GM12875 (cell line): ENCODE measurements around the gene LILRB1.

Experiments used
- H3K4me3 ChIP-seq: one replicate; pipeline ENCODE4 v1.5.1; 2011; ENCODE audit warnings: low read depth, low read length, control low read depth
- CTCF ChIP-seq: IDR thresholded peaks from 2 replicates; pipeline ENCODE4 v1.5.1; 2011; ENCODE audit warnings: low read depth, mild to moderate bottlenecking, control low read depth, inconsistent platforms, low read length, moderate library complexity, borderline replicate concordance; ENCODE audit not compliant: insufficient read depth

LILRB1 gene

GRCh38 chr19:54660964-54661363 is 30.7 kb downstream of the LILRB1 start:
- no peak for TF ChIP-seq CTCF
- H3K4me3 ChIP-seq: no peak overlapping the region

- TF ChIP-seq CTCF: no peak
These were observed 31.7 kb downstream of the LILRB1 start for GRCh38 chr19:54661846-54662481.

GRCh38 chr19:54662730-54663129 is 32.4 kb downstream of the LILRB1 start, which contains the start of gene LILRB4:
Gene LILRB4 (plus strand): TSS chr19:54662985. CDS start chr19:54663034, 49 bp downstream.
- TF ChIP-seq CTCF: no peak

More at GRCh38 chr19:54661846-54662481, 31.7 kb downstream of the LILRB1 start:
- no peak overlapping the region for H3K4me3 ChIP-seq

GRCh38 chr19:54665530-54665929 is 35.2 kb downstream of the LILRB1 start:
- H3K4me3 ChIP-seq: no peak overlapping the region
- TF ChIP-seq CTCF: no peak

More at GRCh38 chr19:54662730-54663129, 32.4 kb downstream of the LILRB1 start, which contains the start of gene LILRB4:
- H3K4me3 ChIP-seq: peak within 1 kb of the TSS; percentile 44

GRCh38 chr19:54667217-54667616 is 36.9 kb downstream of the LILRB1 start:
- H3K4me3 ChIP-seq: no peak overlapping the region
- TF ChIP-seq CTCF: no peak

GRCh38 chr19:54668353-54668752 is 38.1 kb downstream of the LILRB1 start:
- H3K4me3 ChIP-seq: no peak overlapping the region
- no peak for TF ChIP-seq CTCF
